GM12892 (cell line): ENCODE results near the gene BUD13.

Source experiments
- POLR2A ChIP-seq: IDR thresholded peaks from 2 replicates; pipeline ENCODE4 v1.6.1; 2011; ENCODE audit warnings: low read depth, low read length, control low read depth
- POLR2AphosphoS5 ChIP-seq: IDR thresholded peaks from 2 replicates; pipeline ENCODE4 v1.6.1; 2011; ENCODE audit warnings: low read depth, low read length, control low read depth

DNA sequence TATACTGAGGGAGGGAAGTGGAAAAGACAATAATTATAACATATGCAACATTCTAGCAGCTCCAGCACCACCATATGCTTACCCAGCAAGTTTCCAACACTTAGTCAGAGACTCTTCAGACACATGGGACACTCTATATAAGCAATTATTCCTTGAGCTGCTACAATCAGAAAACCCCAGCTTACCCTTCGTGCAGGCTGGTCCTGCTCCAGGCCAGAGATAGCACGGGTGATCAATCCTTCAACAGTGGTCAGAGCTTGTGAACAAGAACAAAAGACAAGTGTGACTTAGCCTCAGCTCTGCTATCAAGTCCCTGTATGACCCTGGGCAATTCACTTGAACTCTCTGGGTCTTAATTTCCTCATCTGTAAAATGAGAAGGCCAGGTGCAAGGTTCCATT is 13.5 kb upstream of the BUD13 start:
- TF ChIP-seq POLR2AphosphoS5 (no peak), POLR2A (no peak)
